ENCODE results near the gene ARHGEF4. TPM values are rescaled to one million over a fixed set of nuclear protein-coding genes. Genes with fewer than 3 reads are reported as not detected.

ARHGEF4 gene
- total RNA-seq, 4 donors from 2014 or later = 23.7 to 51.5 (median 37.1) TPM

DNA sequence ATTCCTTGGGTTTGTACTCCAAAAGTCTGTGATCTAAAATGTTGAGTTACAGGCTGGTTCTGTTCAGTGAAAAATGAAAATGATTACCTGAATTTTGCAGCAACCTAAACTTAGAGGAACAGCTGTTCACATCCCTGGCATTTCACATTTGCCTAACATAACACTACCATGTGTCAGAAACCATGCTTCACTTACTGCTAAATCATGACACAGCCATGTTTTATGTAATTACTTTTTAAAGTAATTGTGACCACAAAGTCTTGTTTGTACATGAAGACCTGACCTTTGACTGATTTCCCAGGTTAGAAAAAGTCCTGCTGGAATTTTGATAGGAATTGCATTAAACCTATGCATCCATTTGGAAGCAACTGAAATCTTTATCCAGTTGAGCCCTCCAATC is 177.4 kb downstream of the ARHGEF4 start:
- intact Hi-C loops (cut with DNase I) = no loop called here
- Histone ChIP-seq H3K36me3 (no peaks in the 10 kb centered on the region), H3K27me3 (peaks cover 0 to 18% (median 2%) of the 10 kb centered on the region in 4 donors), H3K4me1 (peaks cover 0 to 10% (median 9%) of the 10 kb centered on the region in 4 donors), H3K27ac (replicated peaks in 1 of 4) (no peak overlapping the region), H3K4me3 (no peak overlapping the region), H3K9me3 (no peaks in the 10 kb centered on the region)
- DNase-seq (ENCODE audit: extremely low spot score) = no peak
- no peak for TF ChIP-seq POLR2A (IDR thresholded peaks at IDR 0.05; ENCODE audit: low read depth)
- no peak for TF ChIP-seq POLR2AphosphoS5 (IDR thresholded peaks at IDR 0.05)

DNA sequence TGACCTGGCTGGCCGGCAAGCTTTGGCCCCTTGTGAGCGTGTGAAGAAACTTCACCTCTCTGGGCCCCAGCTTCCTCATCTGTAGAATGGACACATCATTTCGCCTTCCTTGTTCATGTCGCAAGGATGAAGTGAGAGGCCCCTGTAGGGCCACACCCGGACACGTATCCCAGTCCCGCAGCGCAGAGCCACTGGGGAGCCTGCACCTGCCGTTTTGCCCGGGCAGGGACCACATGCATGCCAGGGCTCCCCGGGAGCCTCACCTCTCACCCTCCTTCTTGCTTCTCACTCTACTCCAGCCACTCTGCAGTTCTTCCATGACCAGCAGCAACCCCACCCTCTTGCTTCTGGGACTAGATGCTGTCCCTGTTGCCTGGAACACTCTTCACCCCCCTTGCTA is 179.1 kb downstream of the ARHGEF4 start:
- intact Hi-C loops (cut with DNase I) = no loop called here
- no peaks in the 10 kb centered on the region for H3K36me3 ChIP-seq
- H3K9me3 ChIP-seq = no peaks in the 10 kb centered on the region
- H3K27me3 ChIP-seq = peaks cover 0 to 18% (median 2%) of the 10 kb centered on the region in 4 donors
- WGBS = 86% methylated on average over 11 of the region's 11 CpGs
- H3K4me3 ChIP-seq = no peak overlapping the region
- TF ChIP-seq EP300 (IDR thresholded peaks at IDR 0.05) (no peak), POLR2AphosphoS5 (IDR thresholded peaks at IDR 0.05) (no peak), POLR2A (IDR thresholded peaks at IDR 0.05; ENCODE audit: low read depth) (no peak)
- TF ChIP-seq, protein P1, sequence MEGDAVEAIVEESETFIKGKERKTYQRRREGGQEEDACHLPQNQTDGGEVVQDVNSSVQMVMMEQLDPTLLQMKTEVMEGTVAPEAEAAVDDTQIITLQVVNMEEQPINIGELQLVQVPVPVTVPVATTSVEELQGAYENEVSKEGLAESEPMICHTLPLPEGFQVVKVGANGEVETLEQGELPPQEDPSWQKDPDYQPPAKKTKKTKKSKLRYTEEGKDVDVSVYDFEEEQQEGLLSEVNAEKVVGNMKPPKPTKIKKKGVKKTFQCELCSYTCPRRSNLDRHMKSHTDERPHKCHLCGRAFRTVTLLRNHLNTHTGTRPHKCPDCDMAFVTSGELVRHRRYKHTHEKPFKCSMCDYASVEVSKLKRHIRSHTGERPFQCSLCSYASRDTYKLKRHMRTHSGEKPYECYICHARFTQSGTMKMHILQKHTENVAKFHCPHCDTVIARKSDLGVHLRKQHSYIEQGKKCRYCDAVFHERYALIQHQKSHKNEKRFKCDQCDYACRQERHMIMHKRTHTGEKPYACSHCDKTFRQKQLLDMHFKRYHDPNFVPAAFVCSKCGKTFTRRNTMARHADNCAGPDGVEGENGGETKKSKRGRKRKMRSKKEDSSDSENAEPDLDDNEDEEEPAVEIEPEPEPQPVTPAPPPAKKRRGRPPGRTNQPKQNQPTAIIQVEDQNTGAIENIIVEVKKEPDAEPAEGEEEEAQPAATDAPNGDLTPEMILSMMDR (IDR thresholded peaks at IDR 0.05) = no peak
- DNase-seq (ENCODE audit: extremely low spot score) = peak; percentile 47
- H3K4me1 ChIP-seq = peaks cover 0 to 10% (median 9%) of the 10 kb centered on the region in 4 donors
- H3K27ac ChIP-seq (replicated peaks in 1 of 4) = no peak overlapping the region

DNA sequence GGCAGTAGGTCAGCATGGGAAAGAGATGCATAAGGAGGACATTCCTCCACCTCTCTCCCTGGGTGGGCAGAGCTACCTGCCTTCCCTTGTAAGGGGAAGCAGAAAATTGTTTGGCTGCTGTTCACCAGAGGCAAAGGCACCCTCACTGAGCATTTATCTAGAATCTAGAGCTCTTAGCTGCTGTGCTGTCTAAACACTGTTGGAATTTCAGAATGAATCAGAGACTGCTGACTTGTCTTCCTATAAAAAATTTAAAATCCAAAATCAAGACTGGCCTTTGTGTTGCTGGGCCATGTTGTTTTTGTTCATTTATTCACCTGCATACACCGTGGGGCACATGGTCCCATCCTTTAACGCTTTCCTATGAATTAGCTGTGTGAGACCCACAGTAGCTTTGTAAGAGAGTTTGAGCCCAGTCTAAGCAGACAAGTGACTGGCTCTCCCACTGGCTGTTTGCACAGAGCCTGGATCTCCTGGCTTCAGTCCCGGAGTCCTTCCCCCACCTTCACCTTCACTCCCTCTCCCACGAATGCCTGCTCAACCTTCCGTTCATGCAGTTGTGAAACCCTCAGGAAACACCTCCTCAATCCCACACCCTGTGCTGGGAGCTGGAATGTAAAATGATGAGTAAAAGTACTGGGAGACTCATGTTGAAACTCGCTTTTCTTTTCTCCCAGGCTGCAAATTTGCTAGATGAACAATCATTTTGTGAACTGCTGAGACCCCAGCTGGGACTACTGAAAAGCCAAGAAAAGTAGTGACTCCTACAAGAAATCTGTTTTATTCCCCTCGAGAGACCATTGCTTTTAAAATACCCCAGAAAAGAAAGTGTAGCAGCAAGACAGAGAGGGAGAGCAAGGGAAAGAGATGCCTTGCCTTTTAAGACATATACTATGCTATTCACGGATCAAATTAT is 180.4 kb downstream of the ARHGEF4 start:
- WGBS = 22% methylated on average over 8 of the region's 8 CpGs
- Histone ChIP-seq H3K9me3 (no peaks in the 10 kb centered on the region), H3K4me3 (no peak overlapping the region), H3K4me1 (peaks cover 0 to 10% (median 9%) of the 10 kb centered on the region in 4 donors), H3K27ac (replicated peaks in 1 of 4) (no peak overlapping the region), H3K27me3 (peaks cover 0 to 5% (median under 1%) of the 10 kb centered on the region in 4 donors), H3K36me3 (no peaks in the 10 kb centered on the region)
- TF ChIP-seq EP300 (IDR thresholded peaks at IDR 0.05) = no peak
- TF ChIP-seq, protein P1 (IDR thresholded peaks at IDR 0.05) = no peak
- TF ChIP-seq POLR2A (IDR thresholded peaks at IDR 0.05; ENCODE audit: low read depth) = no peak
- TF ChIP-seq POLR2AphosphoS5 (IDR thresholded peaks at IDR 0.05) = no peak
- intact Hi-C loops (cut with DNase I) = no loop called here
- DNase-seq (ENCODE audit: extremely low spot score) = peak; percentile 90

DNA sequence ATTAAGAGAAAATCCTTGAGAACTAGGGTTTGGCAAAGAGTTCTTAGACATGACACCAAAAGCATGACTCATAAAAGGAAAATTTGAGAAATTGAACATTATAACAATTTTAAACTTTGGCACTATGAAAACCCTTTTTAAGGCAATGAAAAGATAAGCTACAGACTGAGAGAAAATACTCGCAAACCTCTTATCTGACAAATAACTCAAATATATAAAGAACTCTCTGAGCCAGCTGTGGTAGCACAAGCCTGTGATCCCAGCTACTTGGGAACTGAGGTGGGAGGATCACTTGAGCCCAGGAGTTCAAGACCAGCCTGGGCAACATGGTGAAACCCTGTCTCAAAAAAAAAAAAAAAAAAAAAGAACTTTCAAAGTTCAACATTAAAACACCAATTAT is 186.0 kb downstream of the ARHGEF4 start:
- no peak for DNase-seq (ENCODE audit: extremely low spot score)
- Histone ChIP-seq H3K36me3 (no peaks in the 10 kb centered on the region), H3K4me1 (no peaks in the 10 kb centered on the region), H3K9me3 (peaks cover 0 to 4% (median 1%) of the 10 kb centered on the region in 4 donors), H3K27ac (replicated peaks in 1 of 4) (no peak overlapping the region), H3K27me3 (peaks cover 0 to 3% (median 0%) of the 10 kb centered on the region in 4 donors), H3K4me3 (no peak overlapping the region)
- intact Hi-C loops (cut with DNase I) = no loop called here
- 78% methylated on average over 1 of the region's 1 CpG for WGBS
- TF ChIP-seq, protein P1 (IDR thresholded peaks at IDR 0.05) = no peak
- TF ChIP-seq EP300 (IDR thresholded peaks at IDR 0.05) = no peak
- no peak for TF ChIP-seq POLR2AphosphoS5 (IDR thresholded peaks at IDR 0.05)
- TF ChIP-seq POLR2A (IDR thresholded peaks at IDR 0.05; ENCODE audit: low read depth) = no peak

DNA sequence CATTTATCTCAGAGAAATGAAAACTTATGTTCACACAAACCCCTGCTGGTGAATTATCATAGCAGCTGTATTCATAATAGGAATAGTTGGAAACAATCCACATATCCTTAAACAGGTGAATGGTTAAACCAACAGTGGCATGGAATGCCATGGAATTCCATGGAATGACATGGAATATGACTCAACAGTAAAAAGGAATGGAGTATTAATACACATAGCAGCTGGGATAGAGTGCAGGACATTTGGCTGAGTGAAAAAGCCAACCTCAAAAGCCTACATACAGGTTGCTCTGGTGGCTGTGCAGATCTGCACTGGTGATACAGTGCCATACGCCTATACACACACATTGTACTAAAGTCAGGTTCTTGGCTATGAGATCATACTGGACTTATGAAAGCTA is 187.0 kb downstream of the ARHGEF4 start:
- Histone ChIP-seq H3K27me3 (peaks cover 0 to 6% (median 0%) of the 10 kb centered on the region in 4 donors), H3K4me3 (no peak overlapping the region), H3K4me1 (no peaks in the 10 kb centered on the region), H3K36me3 (no peaks in the 10 kb centered on the region), H3K27ac (replicated peaks in 1 of 4) (no peak overlapping the region), H3K9me3 (peaks cover 0 to 8% (median 3%) of the 10 kb centered on the region in 4 donors)
- no peak for TF ChIP-seq POLR2A (IDR thresholded peaks at IDR 0.05; ENCODE audit: low read depth)
- TF ChIP-seq POLR2AphosphoS5 (IDR thresholded peaks at IDR 0.05) = no peak
- TF ChIP-seq, protein P1 (IDR thresholded peaks at IDR 0.05) = no peak
- no peak for TF ChIP-seq EP300 (IDR thresholded peaks at IDR 0.05)
- intact Hi-C loops (cut with DNase I) = no loop called here
- WGBS = 92% methylated on average over 1 of the region's 1 CpG
- DNase-seq (ENCODE audit: extremely low spot score) = peak; percentile 74
